Left cardiac atrium (tissue), 4 donors: ENCODE data around the gene TNPO1. TPM values are rescaled to one million over a fixed set of nuclear protein-coding genes. Genes with fewer than 3 reads are reported as not detected.

Source experiments
- ATAC-seq, 2 donors: fragments of 200-7000 bp; cut with Tn5 transposase; one replicate each; pipeline ENCODE4 v1.9.1; 2020; ENCODE audit warnings: mild to moderate bottlenecking in 2 of 2, moderate library complexity in 2 of 2
- DNase-seq: peaks from one replicate; pipeline ENCODE4 v3.0.0-alpha.2; 2020
- intact Hi-C, 2 donors: fragments of 100-400 bp; cut with DNase I; formaldehyde crosslinking; loops; one replicate each; pipeline versions ENCODE4 v1.14.1 to v1.15.1; 2022 to 2023
- total RNA-seq, 2 donors: library from RNA; stranded (reverse); fragmentation: NEBNext Ultra II Directional; extraction: Animal tissue kit (Norgen Biotek cat#: 25700); gene quantifications; one replicate each; pipeline ENCODE4 v1.2.1, GENCODE V29; 2021
- donor health status: DM: no; HTN: yes; CAD: no.
- donor health status: DM: no; HTN: yes; CAD: no; lungs with severe emphysema.
- donor health status: DM: yes; HTN: yes; CAD: no.
- donor health status: Dilated cardiomyopathy.

TNPO1 gene
- total RNA-seq, 2 donors from 2014 or later = 64.2 to 71.5 TPM

- intact Hi-C loops = loop anchor here in 1 of 2 donors (2.0 to 5.0 kb wide), 2 partner anchors 33 to 448 kb away; no protein-coding TSS in a partner anchor
- ATAC-seq (no peak), DNase-seq (no peak)
These were observed 729 bp upstream of the TNPO1 start for GRCh38 chr5:72815580-72816283.

DNA sequence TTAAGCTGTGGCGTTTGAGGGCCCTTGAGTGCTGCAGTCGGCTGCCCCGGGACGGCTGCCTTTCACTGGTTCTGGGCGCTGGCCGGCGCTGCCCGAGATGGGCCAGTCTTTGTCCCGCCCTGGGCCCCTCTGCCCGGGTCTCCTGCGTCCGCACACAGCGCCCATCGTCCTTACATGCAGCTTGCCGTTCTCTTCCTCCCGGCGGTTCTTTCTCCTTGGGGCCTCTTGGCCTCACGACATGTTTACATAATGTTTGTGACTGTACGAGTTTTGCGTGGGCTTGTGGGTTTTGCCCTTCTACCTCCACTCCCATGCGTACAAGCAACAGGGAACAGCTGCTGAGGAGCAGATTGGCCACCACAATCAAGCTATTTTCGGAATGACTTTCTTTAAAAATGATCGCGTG is 618 bp downstream of the TNPO1 start:
- peak; percentile 61 to 76 for ATAC-seq

GRCh38 chr5:72817671-72818266 is 1.3 kb downstream of the TNPO1 start:
- ATAC-seq (no peak), DNase-seq (no peak)
- intact Hi-C loops = loop anchor here in 1 of 2 donors (2.0 to 5.0 kb wide), 2 partner anchors 31 to 450 kb away; no protein-coding TSS in a partner anchor

More for the DNA sequence above, 618 bp downstream of the TNPO1 start:
- intact Hi-C loops = loop anchor here in 1 of 2 donors (2.0 to 5.0 kb wide), 2 partner anchors 32 to 450 kb away; no protein-coding TSS in a partner anchor
- DNase-seq = peak; percentile 68

GRCh38 chr5:72818866-72819534 is 2.5 kb downstream of the TNPO1 start:
- intact Hi-C loops = loop anchor here in 1 of 2 donors (5.0 kb wide), 1 partner anchor 452 kb away; no protein-coding TSS in a partner anchor
- peak; percentile 60 for DNase-seq
- ATAC-seq = no peak

- no peak for ATAC-seq
- intact Hi-C loops = no loop called here
- no peak for DNase-seq
These were observed 5.3 kb downstream of the TNPO1 start for GRCh38 chr5:72821776-72822175.

GRCh38 chr5:72822944-72823343 is 6.5 kb downstream of the TNPO1 start:
- DNase-seq (no peak), ATAC-seq (no peak)
- intact Hi-C loops = no loop called here

DNA sequence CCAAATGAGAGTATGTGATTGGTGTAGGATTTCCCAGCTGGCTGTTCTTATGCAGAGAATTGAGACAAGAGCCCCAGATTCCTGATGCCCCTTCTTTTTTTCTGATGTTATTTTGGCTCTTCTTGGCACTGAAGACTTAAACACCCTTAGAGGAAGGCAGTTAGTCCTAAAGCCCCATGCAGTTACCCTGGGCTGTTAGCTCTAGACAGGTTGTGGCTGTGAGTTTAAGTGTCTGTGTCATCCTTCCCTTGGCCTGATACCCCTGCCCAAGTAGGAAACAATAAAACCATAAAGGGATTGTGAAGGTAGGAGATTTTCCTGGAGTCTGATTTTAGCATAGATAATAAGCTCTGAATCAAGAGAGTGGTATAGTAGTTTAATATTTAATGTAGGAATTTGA is 13.2 kb downstream of the TNPO1 start:
- no peak for ATAC-seq
- intact Hi-C loops = no loop called here

DNA sequence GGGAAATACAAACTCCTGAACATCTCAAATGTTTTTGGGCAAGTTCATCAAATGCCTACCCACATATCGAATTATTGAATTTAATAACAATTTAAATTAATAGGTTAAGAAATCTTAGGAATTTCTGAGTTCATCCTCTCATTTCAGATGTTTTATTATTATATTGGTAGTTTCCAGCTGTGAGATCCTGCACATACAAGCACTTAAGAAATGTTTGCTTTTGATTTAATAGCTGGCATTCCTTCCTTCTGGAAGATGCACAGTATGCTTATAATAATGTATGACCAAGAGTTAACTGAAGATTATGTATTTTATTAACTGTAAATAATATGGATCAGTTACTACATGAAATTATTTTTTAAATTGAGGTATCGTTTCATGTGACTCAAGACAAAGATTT is 13.9 kb downstream of the TNPO1 start:
- DNase-seq (no peak), ATAC-seq (no peak)
- intact Hi-C loops = no loop called here

More for the DNA sequence above, 13.2 kb downstream of the TNPO1 start:
- DNase-seq = no peak

DNA sequence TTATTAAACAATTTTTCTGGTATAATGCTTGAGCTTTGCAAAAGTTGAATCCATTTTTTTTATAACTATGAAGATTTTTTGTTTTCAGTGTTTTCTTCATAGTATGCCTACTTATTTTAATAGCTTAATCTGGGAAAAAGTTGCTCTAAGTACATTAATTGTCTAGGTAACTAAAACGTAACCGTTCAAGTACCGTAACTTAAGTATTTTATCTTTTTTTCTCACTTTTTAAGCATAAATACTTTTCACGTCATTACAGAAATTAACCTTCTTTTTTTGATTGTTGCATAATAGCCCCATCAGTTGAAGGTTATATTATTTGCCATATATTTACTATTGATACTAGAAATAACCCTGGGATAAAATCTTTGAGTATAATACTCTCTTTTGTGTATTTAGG is 15.2 kb downstream of the TNPO1 start:
- ATAC-seq (no peak), DNase-seq (no peak)
- intact Hi-C loops = no loop called here

- DNase-seq = no peak
- intact Hi-C loops = no loop called here
- no peak for ATAC-seq
These were observed 18.5 kb downstream of the TNPO1 start for GRCh38 chr5:72834924-72835323.

- DNase-seq (no peak), ATAC-seq (no peak)
- intact Hi-C loops = no loop called here
These were observed 19.2 kb downstream of the TNPO1 start for GRCh38 chr5:72835633-72836032.

DNA sequence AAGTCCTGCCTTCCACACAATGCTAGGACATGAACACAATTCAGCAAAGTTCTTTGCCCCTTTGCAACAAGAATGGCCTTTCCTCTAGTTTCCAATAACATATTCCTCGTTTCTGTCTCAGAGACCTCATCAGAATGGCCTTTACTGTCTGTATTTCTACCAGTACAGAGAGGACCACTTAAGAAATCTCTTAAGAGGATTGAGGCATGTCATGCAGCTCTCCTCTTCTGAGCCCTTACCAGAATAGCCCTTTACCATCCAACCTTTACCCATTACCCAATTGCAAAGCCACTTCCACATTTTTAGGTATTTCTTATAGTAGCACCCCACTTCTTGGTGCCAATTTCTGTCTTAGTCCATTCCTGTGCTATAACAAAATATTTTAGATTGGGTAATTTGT is 20.3 kb downstream of the TNPO1 start:
- ATAC-seq (no peak), DNase-seq (no peak)
- intact Hi-C loops = no loop called here

DNA sequence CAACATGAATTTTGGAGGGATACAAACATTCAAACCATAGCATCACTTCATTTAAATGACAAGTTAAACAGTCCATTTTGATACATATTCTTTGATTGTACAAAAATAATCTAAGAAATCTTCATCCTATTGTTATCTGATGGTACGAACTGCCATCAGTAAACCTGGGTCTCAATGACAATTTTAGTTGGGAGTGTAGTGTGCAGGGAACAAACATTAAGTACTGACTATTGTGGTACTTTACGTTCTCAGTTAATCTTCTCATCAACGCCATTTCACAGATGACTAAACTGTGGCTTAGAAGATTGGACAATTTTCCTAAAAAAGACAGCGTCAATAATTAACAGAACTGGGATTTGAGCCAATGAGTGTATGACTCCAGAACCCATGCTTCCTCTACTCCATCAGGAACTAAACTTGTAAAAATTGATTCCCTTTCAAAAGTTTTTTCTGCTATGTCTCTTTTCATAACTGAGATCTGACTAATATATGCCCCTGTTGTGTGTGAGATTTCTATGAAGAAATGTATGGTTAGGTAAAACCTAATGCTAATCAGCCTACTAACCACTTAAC is 21.1 kb downstream of the TNPO1 start:
- DNase-seq (no peak), ATAC-seq (no peak)
- intact Hi-C loops = no loop called here

DNA sequence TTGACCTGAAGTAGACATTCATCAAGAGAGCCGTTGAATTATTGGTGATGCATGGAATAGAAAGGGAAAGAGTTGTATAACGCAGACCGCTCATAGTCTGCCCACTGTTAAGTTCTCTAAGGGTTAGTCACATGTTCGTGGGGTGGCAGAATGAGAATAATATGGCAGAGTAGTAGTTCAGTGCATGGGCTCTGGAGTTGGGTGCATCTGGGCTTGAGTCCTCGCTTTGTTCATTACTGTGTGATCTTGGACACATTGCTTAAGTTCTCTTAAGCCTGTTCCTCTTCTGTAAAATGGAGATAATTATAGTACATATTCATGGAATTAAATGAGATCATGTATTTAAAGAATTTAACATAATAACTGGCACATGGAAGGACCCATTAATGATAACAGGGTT is 23.6 kb downstream of the TNPO1 start:
- intact Hi-C loops = loop anchor here in 1 of 2 donors (10.0 kb wide), 1 partner anchor 235 kb away; no protein-coding TSS in a partner anchor
- ATAC-seq (no peak), DNase-seq (no peak)

- ATAC-seq = peak in 1 of 2 donors; percentile 40
- intact Hi-C loops = loop anchor here in 1 of 2 donors (10.0 kb wide), 1 partner anchor 237 kb away; no protein-coding TSS in a partner anchor
These were observed 25.5 kb downstream of the TNPO1 start for GRCh38 chr5:72841756-72842535.

GRCh38 chr5:72842816-72843215 is 26.4 kb downstream of the TNPO1 start:
- DNase-seq = no peak
- peak in 1 of 2 donors; percentile 65 for ATAC-seq
- intact Hi-C loops = loop anchor here in 1 of 2 donors (10.0 kb wide), 1 partner anchor 238 kb away; no protein-coding TSS in a partner anchor

More at GRCh38 chr5:72841756-72842535, 25.5 kb downstream of the TNPO1 start:
- no peak for DNase-seq

DNA sequence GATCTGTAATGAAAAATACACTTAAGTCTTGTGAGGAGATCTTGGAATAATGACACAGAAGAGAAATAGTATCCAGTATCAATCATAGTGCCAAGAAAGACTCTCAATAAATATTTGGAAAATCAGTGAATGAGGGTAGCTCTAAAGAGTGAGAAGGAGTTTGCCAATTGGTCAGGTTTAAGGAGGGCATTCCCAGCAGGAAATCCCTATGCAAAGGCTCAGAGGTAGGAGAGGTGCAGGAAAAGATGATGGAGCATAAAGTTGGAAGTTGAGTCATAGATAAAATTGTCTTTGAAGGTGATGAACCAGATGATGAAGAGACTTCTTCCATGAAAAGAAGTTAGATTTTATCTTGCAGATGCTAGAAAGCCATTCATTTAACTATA is 27.8 kb downstream of the TNPO1 start:
- no peak for ATAC-seq
- intact Hi-C loops = loop anchor here in 1 of 2 donors (10.0 kb wide), 1 partner anchor 239 kb away; no protein-coding TSS in a partner anchor

DNA sequence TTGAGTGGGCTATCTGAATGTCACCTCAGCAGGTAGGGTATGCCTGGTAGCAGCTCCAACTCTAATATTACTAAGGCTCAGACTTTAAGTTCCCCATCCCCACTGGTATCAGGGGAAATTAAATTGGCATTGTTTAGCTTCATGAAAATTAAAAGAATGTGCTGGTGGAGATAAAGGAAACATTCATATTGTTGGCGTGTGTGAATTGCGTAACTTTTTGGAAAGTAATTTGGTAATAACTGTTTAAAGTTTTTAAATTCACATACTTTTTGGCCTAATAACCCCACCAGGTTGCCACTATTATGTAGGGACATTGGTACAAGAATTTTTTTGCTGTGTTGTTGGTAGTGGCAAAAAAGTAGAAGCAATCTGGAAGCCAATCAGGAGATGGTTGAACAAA is 29.4 kb downstream of the TNPO1 start:
- DNase-seq (no peak), ATAC-seq (no peak)
- intact Hi-C loops = loop anchor here in 1 of 2 donors (10.0 kb wide), 1 partner anchor 241 kb away; no protein-coding TSS in a partner anchor

More for the DNA sequence above, 27.8 kb downstream of the TNPO1 start:
- DNase-seq = no peak
